OCI-LY3 (cell line): Measurements from ENCODE around the gene FCMR.

ENCODE experiments used
- CTCF ChIP-seq: fragments of 200-600, 300-600 bp; sonication (generic); IDR thresholded peaks from 2 replicates; pipeline ENCODE4 v1.5.1; 2014; ENCODE audit warnings: antibody characterized with exemption, low read length, low read depth
- EZH2phosphoT487 ChIP-seq: fragments of 200-600 bp; shearing (Covaris generic); IDR thresholded peaks from 2 replicates; pipeline ENCODE4 v1.6.1; 2018; ENCODE audit warnings: antibody characterized with exemption, mixed run types, low read depth

GRCh38 chr1:206924592-206925105 is 2.9 kb upstream of the FCMR start:
- TF ChIP-seq CTCF (no peak), EZH2phosphoT487 (no peak)
